A549 treated with Mapracorat at 1 μM for 4 hours (cell line): Measurements from ENCODE around the gene AZI2. TPM values are rescaled to one million over a fixed set of nuclear protein-coding genes. Genes with fewer than 3 reads are reported as not detected.

Source experiments
- total RNA-seq: library from RNA; stranded (reverse); fragments of 200-300 nt; extraction: Qiagen RNA extraction; gene quantifications from 5 replicates; pipeline ENCODE4 v1.2.3, GENCODE V29; 2022

AZI2 gene, protein sequence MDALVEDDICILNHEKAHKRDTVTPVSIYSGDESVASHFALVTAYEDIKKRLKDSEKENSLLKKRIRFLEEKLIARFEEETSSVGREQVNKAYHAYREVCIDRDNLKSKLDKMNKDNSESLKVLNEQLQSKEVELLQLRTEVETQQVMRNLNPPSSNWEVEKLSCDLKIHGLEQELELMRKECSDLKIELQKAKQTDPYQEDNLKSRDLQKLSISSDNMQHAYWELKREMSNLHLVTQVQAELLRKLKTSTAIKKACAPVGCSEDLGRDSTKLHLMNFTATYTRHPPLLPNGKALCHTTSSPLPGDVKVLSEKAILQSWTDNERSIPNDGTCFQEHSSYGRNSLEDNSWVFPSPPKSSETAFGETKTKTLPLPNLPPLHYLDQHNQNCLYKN
- total RNA-seq, result 39.5 to 50.5 TPM (median 45.5 TPM) in 5 replicates

DNA sequence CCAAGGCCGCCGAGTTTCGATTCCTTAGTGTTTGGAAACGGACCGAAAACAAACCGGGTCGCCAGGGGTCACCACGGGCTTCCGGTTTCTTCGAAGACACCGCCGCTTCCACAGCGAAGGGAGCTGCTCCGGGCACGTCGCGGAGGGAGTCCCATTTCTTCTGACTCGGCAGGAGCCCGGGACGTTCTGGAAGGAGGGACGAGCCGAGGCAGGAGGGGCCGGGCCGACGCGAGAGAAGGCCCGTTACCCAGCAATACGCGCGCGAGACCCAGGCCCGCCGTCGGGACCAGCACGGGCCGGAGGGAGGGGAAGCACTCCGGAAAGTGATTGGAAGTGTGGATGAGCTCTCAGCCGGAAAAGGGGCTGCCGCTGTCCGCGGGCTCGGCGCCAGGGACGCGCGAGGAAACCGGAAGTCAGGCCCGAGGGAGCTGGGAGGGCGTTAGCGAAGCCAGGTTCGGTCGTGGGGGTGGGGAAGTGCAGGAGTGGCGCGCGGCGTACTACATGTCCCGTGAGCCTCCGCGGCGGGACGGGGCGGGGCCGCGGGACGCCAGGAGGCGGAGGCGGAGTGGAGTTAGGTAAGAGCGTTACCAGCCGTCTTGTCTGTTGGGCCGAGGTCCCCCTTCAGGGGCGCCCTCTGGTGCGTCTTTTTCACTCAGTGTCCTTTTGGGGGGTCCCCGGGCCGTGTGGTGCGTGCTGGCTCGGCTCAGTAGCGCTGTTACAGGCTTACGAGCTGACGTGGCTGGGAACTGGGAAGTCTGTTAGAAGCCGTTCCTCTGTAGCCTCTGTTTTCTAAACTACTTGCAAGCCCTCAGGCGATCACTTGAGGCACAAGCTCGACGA, at the start of gene AZI2, which contains the start of gene ZCWPW2:
Gene AZI2, minus strand, starts transcription at position 196 of the 840 bp plus-strand sequence. CDS start 8,207 bp downstream, outside the sequence.
Gene ZCWPW2, plus strand, starts transcription at position 93 of the 840 bp plus-strand sequence. CDS start 64,348 bp downstream, outside the sequence.

Other genes starting within 250 kb of the AZI2 start
- gene CMC1, start 107.2 kb downstream of the AZI2 start, total RNA-seq, result 45.0 to 48.4 TPM (median 46.1 TPM) in 5 replicates
- not detected in 5 replicates for gene ZCWPW2, start 103 bp downstream of the AZI2 start, total RNA-seq